IPS-18a (cell line): Measurements from ENCODE around the gene FTO.

Experiments
- H3K27ac ChIP-seq: one replicate; pipeline ENCODE4 v1.5.1; 2013; ENCODE audit warnings: low read length
- H3K27me3 ChIP-seq: one replicate; pipeline ENCODE4 v1.6.1; 2013; ENCODE audit warnings: mild to moderate bottlenecking, low read length; ENCODE audit not compliant: control insufficient read depth, insufficient read depth
- H3K36me3 ChIP-seq: one replicate; pipeline ENCODE4 v1.6.1; 2013; ENCODE audit warnings: low read depth, low read length; ENCODE audit not compliant: control insufficient read depth
- H3K4me1 ChIP-seq: one replicate; pipeline ENCODE4 v1.6.1; 2013; ENCODE audit warnings: low read depth, low read length; ENCODE audit not compliant: control insufficient read depth
- H3K4me3 ChIP-seq: one replicate; pipeline ENCODE4 v1.5.1; 2013; ENCODE audit warnings: low read length
- H3K9ac ChIP-seq: one replicate; pipeline ENCODE4 v1.6.1; 2013; ENCODE audit warnings: mild to moderate bottlenecking, low read length, moderate library complexity
- H3K9me3 ChIP-seq: one replicate; pipeline ENCODE4 v1.6.1; 2013; ENCODE audit warnings: low read depth, low read length; ENCODE audit not compliant: control insufficient read depth

The FTO gene

GRCh38 chr16:53925526-53925925 is 221.6 kb downstream of the FTO start:
- no peak overlapping the region for H3K9ac ChIP-seq
- no peaks in the 10 kb centered on the region for H3K36me3 ChIP-seq
- H3K4me3 ChIP-seq: no peak overlapping the region
- H3K27me3 ChIP-seq: no peaks in the 10 kb centered on the region
- no peak overlapping the region for H3K27ac ChIP-seq
- no peaks in the 10 kb centered on the region for H3K9me3 ChIP-seq
- peaks cover 9% of the 10 kb centered on the region for H3K4me1 ChIP-seq

GRCh38 chr16:53926209-53926608 is 222.3 kb downstream of the FTO start:
- H3K36me3 ChIP-seq: no peaks in the 10 kb centered on the region

GRCh38 chr16:53932975-53933374 is 229.0 kb downstream of the FTO start:
- no peaks in the 10 kb centered on the region for H3K27me3 ChIP-seq
- no peak overlapping the region for H3K4me3 ChIP-seq
- no peak overlapping the region for H3K27ac ChIP-seq
- H3K9me3 ChIP-seq: no peaks in the 10 kb centered on the region
- no peaks in the 10 kb centered on the region for H3K4me1 ChIP-seq
- H3K36me3 ChIP-seq: peaks cover 4% of the 10 kb centered on the region
- H3K9ac ChIP-seq: no peak overlapping the region

More at GRCh38 chr16:53926209-53926608, 222.3 kb downstream of the FTO start:
- Histone ChIP-seq H3K9ac (no peak overlapping the region), H3K4me3 (no peak overlapping the region), H3K27ac (no peak overlapping the region), H3K4me1 (peaks cover 7% of the 10 kb centered on the region), H3K27me3 (no peaks in the 10 kb centered on the region), H3K9me3 (no peaks in the 10 kb centered on the region)

GRCh38 chr16:53933407-53933806 is 229.5 kb downstream of the FTO start:
- H3K27ac ChIP-seq: no peak overlapping the region
- H3K4me1 ChIP-seq: no peaks in the 10 kb centered on the region
- no peaks in the 10 kb centered on the region for H3K9me3 ChIP-seq
- H3K36me3 ChIP-seq: peaks cover 4% of the 10 kb centered on the region
- H3K4me3 ChIP-seq: no peak overlapping the region
- no peak overlapping the region for H3K9ac ChIP-seq
- H3K27me3 ChIP-seq: no peaks in the 10 kb centered on the region

- Histone ChIP-seq H3K4me1 (no peaks in the 10 kb centered on the region), H3K36me3 (peaks cover 4% of the 10 kb centered on the region), H3K27me3 (no peaks in the 10 kb centered on the region), H3K27ac (no peak overlapping the region), H3K9ac (no peak overlapping the region), H3K9me3 (no peaks in the 10 kb centered on the region), H3K4me3 (no peak overlapping the region)
Observed at GRCh38 chr16:53936052-53936451, 232.1 kb downstream of the FTO start.

- H3K27ac ChIP-seq: no peak overlapping the region
- peaks cover 4% of the 10 kb centered on the region for H3K36me3 ChIP-seq
- no peak overlapping the region for H3K4me3 ChIP-seq
- no peaks in the 10 kb centered on the region for H3K27me3 ChIP-seq
- no peak overlapping the region for H3K9ac ChIP-seq
- H3K9me3 ChIP-seq: no peaks in the 10 kb centered on the region
- no peaks in the 10 kb centered on the region for H3K4me1 ChIP-seq
Observed at GRCh38 chr16:53936529-53936928, 232.6 kb downstream of the FTO start.

- Histone ChIP-seq H3K9me3 (no peaks in the 10 kb centered on the region), H3K4me3 (no peak overlapping the region), H3K9ac (no peak overlapping the region), H3K27ac (no peak overlapping the region), H3K36me3 (peaks cover 4% of the 10 kb centered on the region), H3K27me3 (no peaks in the 10 kb centered on the region), H3K4me1 (no peaks in the 10 kb centered on the region)
Observed at GRCh38 chr16:53937161-53937880, 233.4 kb downstream of the FTO start.

- H3K4me1 ChIP-seq: no peaks in the 10 kb centered on the region
Observed at GRCh38 chr16:53944025-53944424, 240.1 kb downstream of the FTO start.

GRCh38 chr16:53945996-53946395 is 242.0 kb downstream of the FTO start:
- Histone ChIP-seq H3K9me3 (no peaks in the 10 kb centered on the region), H3K9ac (no peak overlapping the region), H3K36me3 (no peaks in the 10 kb centered on the region), H3K27ac (no peak overlapping the region), H3K4me3 (no peak overlapping the region), H3K27me3 (no peaks in the 10 kb centered on the region), H3K4me1 (no peaks in the 10 kb centered on the region)

More at GRCh38 chr16:53944025-53944424, 240.1 kb downstream of the FTO start:
- H3K9ac ChIP-seq: no peak overlapping the region
- H3K36me3 ChIP-seq: no peaks in the 10 kb centered on the region
- no peak overlapping the region for H3K27ac ChIP-seq
- H3K27me3 ChIP-seq: no peaks in the 10 kb centered on the region
- no peaks in the 10 kb centered on the region for H3K9me3 ChIP-seq
- no peak overlapping the region for H3K4me3 ChIP-seq

GRCh38 chr16:53946746-53947386 is 242.9 kb downstream of the FTO start:
- Histone ChIP-seq H3K9ac (no peak overlapping the region), H3K4me3 (no peak overlapping the region), H3K27ac (no peak overlapping the region), H3K27me3 (no peaks in the 10 kb centered on the region), H3K9me3 (no peaks in the 10 kb centered on the region), H3K36me3 (no peaks in the 10 kb centered on the region), H3K4me1 (no peaks in the 10 kb centered on the region)

GRCh38 chr16:53947642-53948041 is 243.7 kb downstream of the FTO start:
- Histone ChIP-seq H3K36me3 (no peaks in the 10 kb centered on the region), H3K9me3 (no peaks in the 10 kb centered on the region), H3K27me3 (no peaks in the 10 kb centered on the region), H3K27ac (no peak overlapping the region), H3K4me1 (no peaks in the 10 kb centered on the region), H3K4me3 (no peak overlapping the region), H3K9ac (no peak overlapping the region)

GRCh38 chr16:53948326-53948725 is 244.4 kb downstream of the FTO start:
- Histone ChIP-seq H3K9me3 (no peaks in the 10 kb centered on the region), H3K36me3 (no peaks in the 10 kb centered on the region), H3K9ac (no peak overlapping the region), H3K4me3 (no peak overlapping the region), H3K27ac (no peak overlapping the region), H3K4me1 (no peaks in the 10 kb centered on the region), H3K27me3 (no peaks in the 10 kb centered on the region)
